Measurements from ENCODE around the gene SEC24C.

DNA sequence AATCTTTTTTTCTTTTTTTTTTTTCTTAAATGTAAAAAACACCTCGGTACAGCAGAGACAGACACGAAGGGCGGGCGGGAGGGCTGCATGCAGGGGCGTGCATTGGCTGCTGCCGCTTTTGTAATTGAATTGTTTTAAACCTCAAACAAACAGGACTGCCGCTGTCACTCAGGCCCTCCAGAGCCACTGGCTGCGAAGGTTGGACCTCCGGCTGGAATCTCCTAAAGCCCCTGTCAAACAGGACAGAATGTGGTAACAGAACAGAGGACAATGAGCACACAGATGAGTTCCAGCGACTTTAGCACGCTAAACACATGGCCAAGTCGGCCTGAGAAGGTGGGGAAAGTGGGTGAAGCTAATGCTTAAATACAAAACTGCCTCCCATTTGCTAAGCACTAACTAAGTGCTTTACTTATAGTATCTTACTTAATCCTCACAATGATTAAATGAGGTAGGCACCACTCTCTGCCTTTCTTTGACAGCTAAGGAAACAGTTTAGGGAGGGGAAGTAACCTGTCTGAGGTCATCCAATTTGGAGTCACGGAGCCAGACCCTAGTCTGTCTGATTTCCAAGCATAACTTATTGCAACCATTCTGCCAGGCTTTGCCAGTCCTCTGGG lies 70.2 kb downstream of the SEC24C start:
- TF ChIP-seq, protein P1, sequence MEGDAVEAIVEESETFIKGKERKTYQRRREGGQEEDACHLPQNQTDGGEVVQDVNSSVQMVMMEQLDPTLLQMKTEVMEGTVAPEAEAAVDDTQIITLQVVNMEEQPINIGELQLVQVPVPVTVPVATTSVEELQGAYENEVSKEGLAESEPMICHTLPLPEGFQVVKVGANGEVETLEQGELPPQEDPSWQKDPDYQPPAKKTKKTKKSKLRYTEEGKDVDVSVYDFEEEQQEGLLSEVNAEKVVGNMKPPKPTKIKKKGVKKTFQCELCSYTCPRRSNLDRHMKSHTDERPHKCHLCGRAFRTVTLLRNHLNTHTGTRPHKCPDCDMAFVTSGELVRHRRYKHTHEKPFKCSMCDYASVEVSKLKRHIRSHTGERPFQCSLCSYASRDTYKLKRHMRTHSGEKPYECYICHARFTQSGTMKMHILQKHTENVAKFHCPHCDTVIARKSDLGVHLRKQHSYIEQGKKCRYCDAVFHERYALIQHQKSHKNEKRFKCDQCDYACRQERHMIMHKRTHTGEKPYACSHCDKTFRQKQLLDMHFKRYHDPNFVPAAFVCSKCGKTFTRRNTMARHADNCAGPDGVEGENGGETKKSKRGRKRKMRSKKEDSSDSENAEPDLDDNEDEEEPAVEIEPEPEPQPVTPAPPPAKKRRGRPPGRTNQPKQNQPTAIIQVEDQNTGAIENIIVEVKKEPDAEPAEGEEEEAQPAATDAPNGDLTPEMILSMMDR (IDR thresholded peaks at IDR 0.05), result no peak
- no peak for TF ChIP-seq EZH2phosphoT487 (IDR thresholded peaks at IDR 0.05)
- no peak for TF ChIP-seq EZH2 (IDR thresholded peaks at IDR 0.05)

Data from neural progenitor cell (in vitro differentiated cells).